ENCODE measurements around the gene MAST4.

Gene MAST4

DNA sequence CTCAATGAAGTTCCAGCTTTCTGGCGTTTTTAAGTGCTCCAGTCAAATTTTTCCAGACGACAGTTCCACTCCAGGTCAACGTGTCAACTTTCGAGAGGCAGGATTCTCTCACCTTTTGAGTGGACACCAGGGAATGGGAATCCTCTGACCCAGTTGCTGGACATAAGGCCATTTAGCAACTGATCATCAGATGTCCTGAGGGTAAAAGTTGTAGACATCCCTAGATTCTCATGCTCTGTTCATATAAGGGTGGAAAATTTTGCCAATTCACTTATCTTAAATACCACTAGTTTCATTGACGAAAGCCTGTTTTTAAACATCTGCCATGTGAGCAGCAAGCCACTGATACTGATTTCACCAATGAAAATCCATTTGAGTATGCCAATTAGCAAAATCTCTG lies 275.5 kb downstream of the MAST4 start:
- in situ Hi-C loops (cut with HindIII; ENCODE audit: low pct_ligation_motif_present, low pct_unique_long_range_greater_than_20kb, low sequenced_read_pairs) = no loop called here
- no peak for DNase-seq

DNA sequence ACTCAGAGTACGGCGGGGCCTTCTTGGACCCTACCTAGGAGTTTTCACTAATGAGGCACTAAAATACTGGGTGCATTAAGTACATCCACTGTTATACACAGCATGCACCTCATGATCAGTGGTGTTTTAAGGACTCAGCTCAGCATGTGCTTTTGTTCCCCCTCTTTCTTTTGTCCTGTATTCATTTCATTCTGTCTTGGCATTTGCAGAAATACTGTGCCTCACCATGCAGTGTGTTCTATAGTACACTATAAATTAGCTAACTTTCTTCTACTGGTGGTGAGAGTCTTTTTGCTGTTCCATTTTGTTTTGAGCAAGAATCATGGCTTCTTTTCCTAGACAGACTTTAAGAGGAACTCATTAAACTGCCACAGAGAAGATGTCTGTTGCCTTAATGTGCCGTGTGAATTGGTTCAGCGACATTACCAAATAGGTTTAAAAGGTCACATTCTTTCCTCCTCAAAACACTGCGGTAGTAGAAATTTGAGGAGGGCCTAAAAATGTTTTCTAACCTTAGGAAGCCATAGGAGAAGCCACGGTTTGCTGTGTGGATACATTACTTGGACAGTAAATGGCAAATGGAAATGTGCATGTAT lies 276.6 kb downstream of the MAST4 start:
- DNase-seq = no peak

DNA sequence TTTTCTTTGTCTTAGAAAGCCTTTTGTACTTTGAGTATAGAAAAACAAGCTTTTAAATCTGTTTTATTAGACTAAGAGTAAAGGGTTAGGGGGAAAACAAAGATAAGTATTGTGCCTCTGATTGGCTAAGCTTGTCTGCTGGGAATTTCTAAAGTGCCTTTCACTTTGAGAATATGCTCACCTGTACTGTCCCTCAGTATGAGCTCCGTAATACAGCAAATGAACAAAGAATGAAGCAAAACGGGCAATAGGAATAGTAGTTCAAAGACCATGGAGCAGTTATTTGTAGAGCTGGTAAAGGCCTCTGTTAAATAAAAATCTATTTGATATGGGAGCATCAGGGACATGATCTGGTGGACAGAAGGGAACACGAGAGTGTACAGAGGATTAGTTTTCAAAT lies 277.8 kb downstream of the MAST4 start:
- in situ Hi-C loops (cut with HindIII; ENCODE audit: low pct_ligation_motif_present, low pct_unique_long_range_greater_than_20kb, low sequenced_read_pairs) = no loop called here
- DNase-seq = no peak

More for the DNA sequence above, 276.6 kb downstream of the MAST4 start:
- in situ Hi-C loops (cut with HindIII; ENCODE audit: low pct_ligation_motif_present, low pct_unique_long_range_greater_than_20kb, low sequenced_read_pairs) = no loop called here

DNA sequence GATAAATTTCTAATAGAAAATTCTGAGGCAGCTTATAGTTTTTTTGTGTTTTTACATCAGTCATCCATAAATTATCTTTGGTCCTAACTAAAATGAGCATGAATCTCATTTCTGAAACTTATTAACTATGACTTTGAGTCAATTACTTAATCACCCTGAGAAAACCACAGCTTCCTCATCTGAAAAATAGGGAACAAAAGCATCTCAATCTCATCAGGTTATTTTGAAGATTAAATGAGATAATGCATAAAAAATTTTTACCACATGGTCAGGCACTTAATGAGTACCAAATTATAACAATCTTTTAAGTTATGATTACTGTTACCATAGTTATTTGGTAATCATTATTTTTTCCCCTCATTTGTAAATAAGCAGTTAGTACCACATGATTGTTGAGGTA lies 279.1 kb downstream of the MAST4 start:
- DNase-seq = no peak
- in situ Hi-C loops (cut with HindIII; ENCODE audit: low pct_ligation_motif_present, low pct_unique_long_range_greater_than_20kb, low sequenced_read_pairs) = no loop called here

DNA sequence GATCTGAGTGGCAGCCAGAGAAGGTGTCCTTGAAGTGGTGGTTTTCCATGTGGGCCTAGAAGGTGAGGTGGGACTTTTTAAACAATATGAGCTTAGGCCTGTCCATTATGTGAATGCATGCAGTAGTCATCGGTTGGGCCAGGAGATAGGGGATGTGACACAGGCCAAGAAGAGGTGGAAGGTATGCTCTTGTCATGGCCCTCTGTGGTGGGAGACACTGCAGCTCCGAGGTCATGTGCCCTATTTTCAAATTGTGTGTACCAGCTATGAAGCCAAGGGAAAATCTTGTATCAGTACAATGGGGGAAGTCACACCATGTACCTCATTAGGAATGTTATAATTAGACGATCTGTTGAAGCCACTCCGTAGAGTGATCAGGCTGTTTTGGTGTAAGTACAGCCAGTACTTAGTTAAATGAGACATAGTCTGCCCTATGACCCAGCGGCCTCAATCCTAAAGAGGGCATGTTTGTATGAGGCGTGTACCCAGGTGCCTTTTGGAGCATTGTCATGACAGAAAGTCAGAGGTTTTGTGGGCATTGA lies 280.1 kb downstream of the MAST4 start:
- no peak for DNase-seq
- in situ Hi-C loops (cut with HindIII; ENCODE audit: low pct_ligation_motif_present, low pct_unique_long_range_greater_than_20kb, low sequenced_read_pairs) = no loop called here

DNA sequence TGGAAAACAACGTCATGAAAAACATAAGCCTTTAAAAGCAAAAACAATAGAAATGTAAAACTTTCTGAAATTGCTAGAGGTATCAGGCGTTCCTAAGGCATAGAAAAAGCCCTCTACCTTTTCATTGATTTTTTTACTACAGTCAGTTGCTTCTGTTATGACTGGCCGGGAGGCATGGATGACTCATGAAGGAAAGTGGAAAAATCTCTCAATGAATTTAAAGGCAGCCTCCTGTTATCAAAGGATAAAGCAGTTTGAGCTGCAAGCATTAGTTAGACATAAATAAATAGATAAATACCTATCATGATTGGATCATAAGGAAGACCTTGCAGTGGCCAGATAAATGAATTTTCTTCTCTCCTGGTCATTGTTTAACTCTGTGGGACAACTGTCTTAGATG lies 281.6 kb downstream of the MAST4 start:
- in situ Hi-C loops (cut with HindIII; ENCODE audit: low pct_ligation_motif_present, low pct_unique_long_range_greater_than_20kb, low sequenced_read_pairs) = no loop called here
- DNase-seq = no peak

DNA sequence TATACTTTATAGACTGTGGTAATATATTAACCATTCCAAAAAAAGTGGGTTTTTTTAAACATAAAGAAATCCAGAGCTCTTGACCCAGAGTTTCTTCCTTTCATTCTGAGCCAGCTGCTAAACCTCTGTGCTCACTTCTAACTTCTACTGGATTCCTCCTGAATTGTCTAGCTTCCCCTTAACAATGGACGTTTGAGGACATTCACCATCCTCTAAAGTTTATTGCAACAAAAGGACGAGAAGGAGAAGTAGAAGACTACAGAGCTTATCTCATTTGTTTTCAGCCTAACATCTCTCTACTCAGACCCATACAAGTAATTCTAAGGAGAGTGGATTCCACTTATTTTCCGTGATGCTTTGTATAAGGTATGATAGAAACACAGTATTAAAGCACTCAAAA lies 284.2 kb downstream of the MAST4 start:
- no peak for DNase-seq
- in situ Hi-C loops (cut with HindIII; ENCODE audit: low pct_ligation_motif_present, low pct_unique_long_range_greater_than_20kb, low sequenced_read_pairs) = no loop called here

DNA sequence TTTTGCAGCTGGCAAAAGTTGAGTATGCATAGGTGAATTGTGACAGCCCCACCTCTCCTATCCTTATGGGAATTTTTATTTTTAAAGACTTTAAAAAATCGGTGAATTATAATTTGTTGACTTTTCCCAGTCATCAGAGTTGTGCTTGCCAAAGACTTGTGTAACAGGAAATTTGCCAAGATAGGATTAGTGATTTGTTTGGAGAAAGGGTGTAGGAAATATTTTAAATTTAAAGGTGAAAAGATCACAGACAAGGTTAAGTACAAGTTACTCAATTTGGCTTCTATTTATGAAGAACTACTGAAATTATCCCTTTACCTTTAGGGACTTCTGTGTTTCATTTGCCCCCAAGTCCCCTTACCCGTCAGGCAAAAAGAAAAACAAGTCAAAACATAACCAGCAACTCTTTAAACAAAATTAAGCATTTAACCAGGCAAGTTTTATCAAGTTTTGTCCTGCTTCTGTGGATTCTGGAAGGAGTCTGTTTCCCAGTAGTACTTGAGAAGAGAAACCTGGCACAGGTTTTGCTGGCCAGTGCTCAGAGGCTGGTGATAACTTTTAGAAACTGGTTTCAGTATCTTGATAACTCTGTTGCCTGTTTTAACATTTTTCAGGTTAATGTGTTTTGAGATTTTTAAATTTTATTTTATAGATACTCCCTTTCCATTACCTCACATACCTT lies 285.4 kb downstream of the MAST4 start:
- DNase-seq = no peak
- in situ Hi-C loops (cut with HindIII; ENCODE audit: low pct_ligation_motif_present, low pct_unique_long_range_greater_than_20kb, low sequenced_read_pairs) = no loop called here

DNA sequence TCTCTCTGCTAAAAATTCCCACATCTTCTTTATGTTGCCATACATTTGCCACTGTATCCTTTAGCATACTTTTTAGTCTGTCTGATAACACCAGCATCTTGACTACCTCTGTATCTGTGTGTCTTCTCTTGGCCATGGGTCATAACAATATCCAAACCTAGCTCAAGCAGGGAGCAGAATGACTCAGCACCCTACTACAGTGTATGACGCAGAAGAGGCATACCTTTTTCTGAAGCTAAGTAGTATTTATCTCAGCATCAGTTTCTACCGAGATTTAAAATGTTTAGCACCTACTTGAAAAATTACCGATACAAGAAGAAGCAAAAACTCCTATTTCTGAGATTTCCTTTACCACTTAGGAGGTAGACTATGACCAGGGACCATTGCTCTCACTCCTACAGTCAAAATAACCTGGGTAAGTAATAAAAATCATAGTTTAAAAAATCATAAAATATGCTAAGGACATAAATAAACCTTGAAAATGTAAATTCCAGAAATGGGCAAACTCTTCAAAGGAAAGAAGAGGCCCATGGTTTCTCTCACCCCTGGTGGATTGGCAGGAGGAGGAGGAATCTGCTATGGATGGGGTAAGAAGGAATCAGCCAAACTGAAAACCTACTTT lies 286.5 kb downstream of the MAST4 start:
- DNase-seq = no peak
- in situ Hi-C loops (cut with HindIII; ENCODE audit: low pct_ligation_motif_present, low pct_unique_long_range_greater_than_20kb, low sequenced_read_pairs) = no loop called here

DNA sequence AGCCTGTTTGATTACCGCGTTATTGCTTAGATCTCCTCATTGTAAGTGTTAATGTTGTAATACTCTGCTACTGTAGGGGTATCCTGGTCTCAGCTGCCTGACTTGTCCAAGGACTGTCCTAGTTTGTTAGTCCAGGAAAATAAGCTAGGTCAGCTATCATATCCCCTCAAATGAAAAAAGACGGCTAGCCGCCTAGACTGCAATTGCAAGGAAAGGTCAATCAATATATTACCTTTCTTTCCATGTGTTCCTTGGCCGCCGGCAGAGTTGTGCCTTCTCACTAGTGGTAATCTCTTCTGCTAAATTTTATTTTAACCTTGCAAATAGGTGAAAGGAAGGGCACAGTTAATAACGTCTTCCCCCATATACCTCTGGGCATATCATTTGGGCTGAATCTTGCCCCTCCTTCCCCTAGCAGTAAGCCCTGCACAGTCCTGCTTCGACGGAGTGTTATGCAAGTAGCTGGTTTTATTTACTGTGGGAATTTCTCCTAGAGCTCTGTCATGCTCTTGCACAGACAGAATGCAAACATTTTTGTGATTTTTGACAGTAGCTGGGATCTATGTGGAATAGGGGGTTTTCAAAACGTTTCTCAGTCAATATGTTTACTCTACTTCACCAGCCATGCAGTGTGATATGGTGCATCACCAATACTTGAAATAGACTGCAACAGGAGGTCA lies 288.5 kb downstream of the MAST4 start:
- in situ Hi-C loops (cut with HindIII; ENCODE audit: low pct_ligation_motif_present, low pct_unique_long_range_greater_than_20kb, low sequenced_read_pairs) = no loop called here

DNA sequence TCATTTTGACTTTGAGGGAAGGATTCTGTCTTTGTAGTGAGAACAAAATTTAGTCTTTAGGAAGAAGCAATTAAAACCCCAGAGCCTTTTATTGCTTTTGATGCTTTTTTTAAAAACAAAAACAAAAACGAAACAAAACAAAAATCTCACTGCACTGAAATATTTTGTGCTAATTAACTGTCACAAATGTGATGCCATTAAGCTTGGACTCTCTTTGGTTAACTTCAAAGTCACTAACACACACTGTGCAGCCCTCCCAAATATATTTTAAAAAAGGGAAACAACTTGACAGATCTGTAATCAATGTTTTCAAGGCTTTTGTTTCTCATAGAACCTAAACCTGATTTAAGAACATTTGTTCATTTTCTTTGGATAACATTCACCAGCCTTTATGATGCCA lies 290.7 kb downstream of the MAST4 start:
- in situ Hi-C loops (cut with HindIII; ENCODE audit: low pct_ligation_motif_present, low pct_unique_long_range_greater_than_20kb, low sequenced_read_pairs) = no loop called here
- no peak for DNase-seq

More for the DNA sequence above, 288.5 kb downstream of the MAST4 start:
- no peak for DNase-seq

DNA sequence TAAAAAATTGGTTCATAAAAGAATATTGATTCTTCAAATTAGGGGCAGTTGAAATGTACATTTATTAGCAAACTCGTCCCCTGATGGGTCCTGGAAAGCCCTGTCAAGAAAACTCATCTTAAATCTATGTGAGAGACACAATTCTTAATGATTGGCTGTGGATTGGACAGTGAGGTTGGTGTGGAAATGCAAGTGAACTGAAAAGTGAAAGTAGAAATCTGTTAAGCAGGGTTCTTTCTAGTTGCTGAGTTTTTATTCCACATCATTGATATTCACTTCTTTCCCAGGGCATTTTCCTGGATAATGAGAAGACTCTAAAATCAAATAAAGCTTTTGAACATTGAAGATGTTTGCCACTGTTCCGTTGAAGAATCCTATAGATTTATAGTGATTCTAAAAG lies 292.4 kb downstream of the MAST4 start:
- DNase-seq = no peak
- in situ Hi-C loops (cut with HindIII; ENCODE audit: low pct_ligation_motif_present, low pct_unique_long_range_greater_than_20kb, low sequenced_read_pairs) = no loop called here

DNA sequence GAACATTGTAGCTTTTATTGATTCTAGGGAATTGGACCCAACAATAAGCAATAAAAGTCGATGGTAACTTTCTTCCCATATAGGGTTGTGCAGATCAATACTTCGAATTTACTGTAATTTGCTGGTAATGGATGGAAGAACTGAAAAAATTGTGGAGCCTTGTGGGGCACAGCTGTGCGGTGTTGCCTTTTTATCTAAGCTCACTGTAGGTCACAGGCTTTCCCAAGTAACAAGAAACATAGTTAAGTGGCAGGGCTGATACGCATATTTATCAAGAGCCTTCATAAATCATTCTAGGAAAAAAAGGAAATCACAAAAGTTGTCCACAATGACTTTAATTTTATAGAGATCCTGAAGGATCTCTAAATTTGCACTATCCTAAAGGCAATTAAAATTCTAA lies 292.9 kb downstream of the MAST4 start:
- no peak for DNase-seq
- in situ Hi-C loops (cut with HindIII; ENCODE audit: low pct_ligation_motif_present, low pct_unique_long_range_greater_than_20kb, low sequenced_read_pairs) = no loop called here

DNA sequence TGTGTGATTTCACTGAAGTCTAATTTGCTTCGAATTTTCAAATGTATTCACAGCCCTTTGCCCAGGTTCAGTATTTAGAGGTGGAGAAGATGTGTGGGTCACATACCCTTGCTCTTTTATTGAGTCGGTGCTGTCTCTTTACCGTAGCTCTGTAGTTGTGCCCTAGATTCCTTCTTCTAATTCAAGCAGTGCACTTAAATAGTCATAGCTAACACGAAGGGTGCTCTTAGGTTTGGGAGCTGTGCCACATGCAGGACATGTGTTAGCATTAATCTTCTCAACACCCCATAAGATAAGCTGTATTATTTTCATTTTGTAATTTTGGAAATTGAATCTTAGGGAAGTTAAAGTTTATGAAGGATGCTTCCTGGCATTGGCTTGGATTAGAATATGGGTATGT lies 293.3 kb downstream of the MAST4 start:
- in situ Hi-C loops (cut with HindIII; ENCODE audit: low pct_ligation_motif_present, low pct_unique_long_range_greater_than_20kb, low sequenced_read_pairs) = no loop called here
- DNase-seq = no peak

DNA sequence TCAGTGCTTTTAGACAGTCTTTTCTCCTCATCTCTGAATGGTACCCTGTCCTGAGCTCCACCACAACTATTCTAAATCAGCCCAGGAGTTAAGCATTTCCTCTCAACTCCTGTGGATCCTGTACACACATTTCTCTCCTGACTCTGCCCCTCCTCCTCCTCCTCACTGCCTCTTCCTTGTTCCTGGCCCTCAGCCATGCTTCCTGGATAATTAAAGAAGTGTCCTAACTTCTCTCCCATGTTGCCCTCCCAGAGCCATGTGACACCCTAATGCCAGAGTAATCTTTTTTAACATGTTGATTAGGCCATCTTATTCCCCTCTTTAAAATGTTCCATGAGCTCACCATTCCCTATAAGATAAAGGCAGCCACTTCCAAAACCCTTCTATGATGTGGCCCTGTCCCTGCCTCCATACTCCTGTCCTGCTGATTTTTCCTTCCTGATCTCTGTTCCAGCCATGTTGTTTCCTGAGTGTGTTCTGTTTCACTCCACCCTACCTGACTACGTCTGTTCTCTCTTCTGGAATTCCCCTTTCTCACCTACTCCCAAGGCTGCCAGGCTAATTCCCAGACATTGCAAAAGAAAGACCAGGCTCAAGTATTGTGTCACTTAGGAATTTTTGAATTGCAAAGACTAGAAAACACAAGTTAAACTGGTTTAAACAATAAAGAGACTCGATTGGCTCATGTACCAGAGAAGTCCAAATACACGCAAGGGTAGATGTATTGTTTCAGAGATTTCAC lies 295.2 kb downstream of the MAST4 start:
- no peak for DNase-seq

DNA sequence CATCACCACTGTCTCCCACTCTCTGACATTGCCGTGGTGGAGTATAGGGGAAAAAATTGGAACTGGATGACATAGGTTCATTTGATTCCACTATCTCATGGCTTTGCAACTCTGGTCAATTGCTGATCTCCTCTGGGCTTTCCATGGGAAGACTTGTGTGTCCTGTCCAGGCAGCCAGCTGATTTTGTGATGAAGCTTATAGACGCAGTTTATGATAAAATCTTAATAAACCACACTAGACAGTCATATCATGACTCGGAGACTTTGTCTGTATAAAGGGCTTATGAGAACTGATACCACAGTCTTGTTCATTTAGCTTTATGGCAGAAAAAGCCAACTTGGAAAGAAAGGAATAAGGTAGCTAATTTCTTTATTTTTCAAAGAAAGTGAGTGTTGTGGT lies 296.5 kb downstream of the MAST4 start:
- in situ Hi-C loops (cut with HindIII; ENCODE audit: low pct_ligation_motif_present, low pct_unique_long_range_greater_than_20kb, low sequenced_read_pairs) = no loop called here
- DNase-seq = no peak

More for the DNA sequence above, 295.2 kb downstream of the MAST4 start:
- in situ Hi-C loops (cut with HindIII; ENCODE audit: low pct_ligation_motif_present, low pct_unique_long_range_greater_than_20kb, low sequenced_read_pairs) = no loop called here

DNA sequence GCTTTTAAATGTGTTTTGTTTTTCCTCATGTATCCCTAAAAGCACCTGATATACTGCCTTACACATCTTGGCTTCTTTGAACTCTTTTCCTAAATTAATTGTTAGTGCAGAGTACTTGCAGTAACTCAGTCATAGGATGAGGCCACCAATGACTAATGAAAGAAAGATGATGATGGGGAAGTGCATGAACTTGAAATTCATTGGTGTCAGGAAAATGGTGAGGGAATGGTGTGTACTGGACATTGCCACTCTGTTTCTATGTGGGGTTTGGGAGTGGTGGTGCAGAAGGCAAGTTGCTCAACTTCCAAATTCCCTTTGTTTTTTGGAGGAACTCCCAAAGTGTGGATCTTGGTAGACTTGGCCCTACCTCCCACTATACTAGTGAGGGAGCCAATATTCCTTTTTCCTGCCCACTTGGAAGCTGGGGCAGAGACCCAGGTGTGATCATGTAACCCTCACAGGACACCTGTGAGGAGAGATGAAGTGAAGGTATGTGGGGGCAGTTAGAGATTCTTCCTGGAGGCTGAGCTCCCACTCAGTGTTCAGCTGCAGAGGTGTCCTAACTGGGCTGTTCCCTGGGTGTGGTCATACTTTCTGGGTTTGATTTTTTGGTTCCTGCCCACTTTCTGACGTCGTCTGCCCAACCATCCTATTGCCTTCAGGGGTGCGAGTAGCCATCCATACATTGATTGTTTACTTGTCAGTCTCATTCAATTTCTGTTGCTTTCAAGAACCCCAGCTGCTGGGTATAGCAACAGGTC lies 298.5 kb downstream of the MAST4 start:
- no peak for DNase-seq
- in situ Hi-C loops (cut with HindIII; ENCODE audit: low pct_ligation_motif_present, low pct_unique_long_range_greater_than_20kb, low sequenced_read_pairs) = no loop called here

DNA sequence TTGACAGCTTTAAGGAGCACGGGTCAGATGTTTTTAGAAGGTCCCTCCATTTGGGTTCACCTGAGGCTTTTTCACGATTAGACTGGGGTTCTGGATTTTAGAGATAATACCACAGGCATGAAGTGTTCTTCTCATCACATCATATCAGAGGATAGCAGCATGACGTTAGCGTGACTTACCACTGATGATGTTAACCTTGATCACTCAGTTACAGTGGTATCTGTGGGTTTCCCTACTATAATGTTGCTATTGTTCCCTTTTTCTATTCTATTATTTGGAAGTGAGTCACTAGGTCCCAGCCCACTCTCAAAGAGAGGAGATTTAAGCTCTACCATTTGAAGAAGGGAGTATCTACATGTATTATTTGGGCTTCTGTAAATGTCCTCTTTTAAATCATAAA lies 300.0 kb downstream of the MAST4 start:
- in situ Hi-C loops (cut with HindIII; ENCODE audit: low pct_ligation_motif_present, low pct_unique_long_range_greater_than_20kb, low sequenced_read_pairs) = no loop called here
- no peak for DNase-seq
